ENCODE results near the gene FRA10AC1.

The FRA10AC1 gene

GRCh38 chr10:93628858-93629257 is 73.5 kb downstream of the FRA10AC1 start:
- DNase-seq: no peak

DNA sequence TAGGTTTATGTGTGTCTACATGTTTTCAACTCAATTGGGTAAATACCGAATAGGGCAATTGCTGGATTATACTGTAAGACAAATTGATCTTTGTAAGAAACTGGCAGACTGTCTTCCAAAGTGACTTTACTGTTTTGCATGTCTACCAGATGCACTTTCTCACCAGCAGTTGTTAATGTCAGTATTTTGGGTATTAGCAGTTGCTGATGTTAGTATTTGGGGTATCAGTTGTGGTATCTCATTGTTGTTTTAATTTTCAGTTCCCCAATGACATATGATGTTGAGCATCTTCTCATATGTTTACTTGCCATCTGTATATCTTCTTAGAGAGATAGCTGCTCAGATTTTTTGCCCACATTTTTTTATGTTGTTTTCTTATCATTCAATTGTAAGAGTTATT is 79.5 kb downstream of the FRA10AC1 start:
- no peak for DNase-seq

DNA sequence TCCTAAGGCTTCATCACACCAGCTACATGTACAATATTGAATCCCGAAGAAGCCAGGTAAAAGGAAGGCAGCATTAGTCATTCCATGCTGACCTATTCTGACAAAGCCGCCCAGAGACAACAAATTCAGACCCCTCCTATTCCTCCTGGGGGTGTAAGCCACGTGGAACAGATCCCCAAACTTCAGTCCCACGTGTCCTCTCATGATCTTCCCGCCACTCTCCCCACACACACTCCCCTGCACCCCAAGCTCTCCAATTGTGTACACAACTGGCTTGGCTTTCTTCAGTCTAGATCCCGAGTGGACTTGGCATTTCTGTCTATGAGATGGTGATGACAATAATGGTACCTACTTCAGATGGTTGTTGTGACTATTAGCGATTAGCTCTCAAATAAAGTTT is 81.5 kb downstream of the FRA10AC1 start:
- DNase-seq: no peak
